ENCODE data around the gene NHS. TPM values are rescaled to one million over a fixed set of nuclear protein-coding genes. Genes with fewer than 3 reads are reported as not detected.

NHS gene
- total RNA-seq, 1 experiment from 2014 or later: 5.7 TPM

DNA sequence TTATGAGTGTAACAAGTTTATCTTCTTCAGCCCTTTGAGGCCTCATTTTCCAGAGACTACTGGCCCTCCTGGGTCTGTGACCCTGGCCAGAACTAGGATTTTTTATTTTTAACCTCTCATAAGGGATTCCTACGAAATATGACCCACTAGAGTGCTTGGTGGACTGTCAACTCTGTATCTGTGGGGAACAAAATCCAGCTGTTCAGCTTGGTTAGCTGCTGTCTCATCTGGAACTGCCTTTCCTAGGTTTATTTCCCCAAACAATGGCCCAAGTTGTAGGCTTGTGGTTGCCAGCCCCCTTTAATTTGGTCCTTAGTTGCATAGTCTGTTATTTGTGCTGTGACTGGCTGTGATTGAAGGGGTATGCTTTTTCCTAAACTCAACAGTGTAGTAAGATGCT is 56.2 kb downstream of the NHS start:
- POLR2A ChIA-PET: no interaction called here

More for the DNA sequence above, 56.2 kb downstream of the NHS start:
- no peaks in the 10 kb centered on the region for H3K9me3 ChIP-seq (ENCODE audit: control insufficient read depth in 1 of 2, insufficient read depth in 1 of 2, low read depth in 1 of 2, low read length in 2 of 2)
- TF ChIP-seq EGR1 (IDR thresholded peaks at IDR 0.05; ENCODE audit: low read depth): no peak
- TF ChIP-seq JUND (IDR thresholded peaks at IDR 0.05): no peak
- no peak for TF ChIP-seq SP1 (IDR thresholded peaks at IDR 0.05; ENCODE audit: low read depth)
- TF ChIP-seq FOSL1 (IDR thresholded peaks at IDR 0.05; ENCODE audit: low read depth): no peak
- no peak for TF ChIP-seq EZH2 (IDR thresholded peaks at IDR 0.05)
- TF ChIP-seq CTCF (IDR thresholded peaks at IDR 0.05 in 2 of 3, conservative IDR thresholded peaks at IDR 0.05 in 1 of 3; ENCODE audit: borderline replicate concordance in 1 of 3, insufficient read depth in 1 of 3, low read depth in 2 of 3, low read length in 2 of 3): no peak
- TF ChIP-seq ZFX (IDR thresholded peaks at IDR 0.05): no peak
- TF ChIP-seq TCF7L2 (IDR thresholded peaks at IDR 0.05; ENCODE audit: borderline replicate concordance, extremely low read depth, insufficient read depth, insufficient read length): no peak
- TF ChIP-seq EZH2phosphoT487 (IDR thresholded peaks at IDR 0.05; ENCODE audit: borderline replicate concordance): no peak
- no peak for TF ChIP-seq POLR2AphosphoS5 (IDR thresholded peaks at IDR 0.05; ENCODE audit: low read depth, low read length)
- TF ChIP-seq, protein P1, sequence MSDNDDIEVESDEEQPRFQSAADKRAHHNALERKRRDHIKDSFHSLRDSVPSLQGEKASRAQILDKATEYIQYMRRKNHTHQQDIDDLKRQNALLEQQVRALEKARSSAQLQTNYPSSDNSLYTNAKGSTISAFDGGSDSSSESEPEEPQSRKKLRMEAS (IDR thresholded peaks at IDR 0.05): no peak
- no peak for TF ChIP-seq ELF1 (IDR thresholded peaks at IDR 0.05; ENCODE audit: borderline replicate concordance, low read depth)
- no peak for TF ChIP-seq CEBPB (IDR thresholded peaks at IDR 0.05; ENCODE audit: low read depth)
- DNase-seq (ENCODE audit: low read depth, low spot score): no peak
- RAD21 ChIA-PET (ENCODE audit: low non-redundant PET in 1 of 2, low total read pairs in 2 of 2, uncharacterized antibody in 2 of 2, unreplicated experiment in 2 of 2): no interaction called here
- no peaks in the 10 kb centered on the region for H3K4me1 ChIP-seq (ENCODE audit: control insufficient read depth in 1 of 2, insufficient read depth in 2 of 2, low read length in 2 of 2)
- no peak overlapping the region for H3K4me3 ChIP-seq (replicated peaks in 1 of 2; ENCODE audit: low read depth in 1 of 2, low read length in 2 of 2)
- H4K20me1 ChIP-seq (ENCODE audit: insufficient read depth): no peaks in the 10 kb centered on the region
- no peak overlapping the region for H3K27ac ChIP-seq (ENCODE audit: low read depth, low read length)
- no peaks in the 10 kb centered on the region for H3K9me2 ChIP-seq (ENCODE audit: insufficient read depth)
- CTCF ChIA-PET: no interaction called here
- ATAC-seq: no peak
- no TSS peak for BruUV-seq (replicated peaks)
- H2AFZ ChIP-seq (ENCODE audit: low read depth, low read length, poor library complexity, severe bottlenecking): no peak overlapping the region
- intact Hi-C loops (cut with micrococcal nuclease): no loop called here
- no peaks in the 10 kb centered on the region for H3K27me3 ChIP-seq (ENCODE audit: insufficient read depth, low read length)
- no peak overlapping the region for H3K4me2 ChIP-seq (ENCODE audit: low read length)
- no peaks in the 10 kb centered on the region for H3K36me3 ChIP-seq (ENCODE audit: control insufficient read depth in 1 of 2, insufficient read depth in 2 of 2, low read length in 2 of 2)
- H3K79me2 ChIP-seq (ENCODE audit: insufficient read depth, low read length): no peaks in the 10 kb centered on the region
- H3K9ac ChIP-seq (ENCODE audit: low read length): no peak overlapping the region
